Fibroblast of lung (primary cell): ENCODE measurements around the gene AURKB. TPM values are rescaled to one million over a fixed set of nuclear protein-coding genes. Genes with fewer than 3 reads are reported as not detected.

ENCODE experiments used
- DNase-seq, 2 donors: peaks; one replicate each; pipeline versions ENCODE4 v3.0.0 to v3.0.0-alpha.2; 2010; ENCODE audit warnings: low read depth in 2 of 2
- H2AFZ ChIP-seq: 2 replicates; pipeline ENCODE4 v1.5.1; 2012; ENCODE audit warnings: low read length, control low read depth, inconsistent platforms
- H3K27ac ChIP-seq: 2 replicates; pipeline ENCODE4 v1.5.1; 2011; ENCODE audit warnings: low read length, control low read depth; ENCODE audit not compliant: insufficient read depth
- H3K27me3 ChIP-seq: 2 replicates; pipeline ENCODE4 v1.5.1; 2011; ENCODE audit warnings: mild to moderate bottlenecking, low read length; ENCODE audit not compliant: control insufficient read depth, insufficient read depth
- H3K36me3 ChIP-seq: 2 replicates; pipeline ENCODE4 v1.5.1; 2011; ENCODE audit warnings: low read length; ENCODE audit not compliant: control insufficient read depth, insufficient read depth
- H3K4me1 ChIP-seq: 2 replicates; pipeline ENCODE4 v1.5.1; 2011; ENCODE audit warnings: low read length; ENCODE audit not compliant: control insufficient read depth, insufficient read depth; ENCODE audit errors: extremely low read depth
- H3K4me2 ChIP-seq: 2 replicates; pipeline ENCODE4 v1.5.1; 2011; ENCODE audit warnings: low read length, control low read depth; ENCODE audit not compliant: insufficient read depth; ENCODE audit errors: extremely low read depth
- H3K4me3 ChIP-seq, 4 experiments: fragments of 200-600 bp in 1 of 4; sonication (generic) in 1 of 4; replicated peaks in 1 of 4; 2 replicates each; pipeline ENCODE4 v1.5.1; 2011 to 2016; ENCODE audit warnings: low read length in 4 of 4, low read depth in 3 of 4, mild to moderate bottlenecking in 3 of 4, control low read depth in 2 of 4, inconsistent platforms in 1 of 4, mixed read lengths in 1 of 4; ENCODE audit not compliant: insufficient read depth in 1 of 4; ENCODE audit errors: control extremely low read depth in 1 of 4
- H3K79me2 ChIP-seq: 2 replicates; pipeline ENCODE4 v1.5.1; 2012; ENCODE audit warnings: mild to moderate bottlenecking, low read length, inconsistent platforms; ENCODE audit not compliant: control insufficient read depth, insufficient read depth
- H3K9ac ChIP-seq: 2 replicates; pipeline ENCODE4 v1.5.1; 2011; ENCODE audit warnings: mild to moderate bottlenecking, low read length, control low read depth; ENCODE audit not compliant: insufficient read depth
- H3K9me3 ChIP-seq: 2 replicates; pipeline ENCODE4 v1.5.1; 2012; ENCODE audit warnings: low read depth, low read length; ENCODE audit not compliant: control insufficient read depth, insufficient read depth
- H4K20me1 ChIP-seq: 2 replicates; pipeline ENCODE4 v1.5.1; 2011; ENCODE audit warnings: low read length; ENCODE audit not compliant: control insufficient read depth, insufficient read depth; ENCODE audit errors: extremely low read depth
- EZH2 ChIP-seq: IDR thresholded peaks from 2 replicates; pipeline ENCODE4 v1.5.1; 2012; ENCODE audit warnings: low read length, control low read depth, mild to moderate bottlenecking; ENCODE audit errors: missing control alignments
- polyA plus RNA-seq, 2 donors: library from polyadenylated mRNA; depleted of rRNA in 1 of 2; stranded (reverse) in 1 of 2; unstranded in 1 of 2; fragments of >200 nt; gene quantifications; 2 replicates each; pipeline ENCODE4 v1.2.1, GENCODE V29; 2011 to 2012; ENCODE audit warnings: missing spikeins in 1 of 2
- total RNA-seq: library from RNA; depleted of rRNA; stranded (reverse); fragments of >200 nt; gene quantifications from 2 replicates; pipeline ENCODE4 v1.2.1, GENCODE V29; 2014
- TF ChIP-seq, protein P1 (sequence below), 2 donors: IDR thresholded peaks in 1 of 2; conservative IDR thresholded peaks in 1 of 2; 1 replicate in 1 of 2; 2 replicates in 1 of 2; pipeline ENCODE4 v1.5.1; 2011 to 2012; ENCODE audit warnings: low read length in 2 of 2, control low read depth in 1 of 2, inconsistent platforms in 1 of 2, low read depth in 1 of 2, mild to moderate bottlenecking in 1 of 2

AURKB gene
- total and polyA plus RNA-seq, 2 donors (not counting 1 experiment from before 2014, with no cell fraction given): 7.5 to 8.4 TPM

DNA sequence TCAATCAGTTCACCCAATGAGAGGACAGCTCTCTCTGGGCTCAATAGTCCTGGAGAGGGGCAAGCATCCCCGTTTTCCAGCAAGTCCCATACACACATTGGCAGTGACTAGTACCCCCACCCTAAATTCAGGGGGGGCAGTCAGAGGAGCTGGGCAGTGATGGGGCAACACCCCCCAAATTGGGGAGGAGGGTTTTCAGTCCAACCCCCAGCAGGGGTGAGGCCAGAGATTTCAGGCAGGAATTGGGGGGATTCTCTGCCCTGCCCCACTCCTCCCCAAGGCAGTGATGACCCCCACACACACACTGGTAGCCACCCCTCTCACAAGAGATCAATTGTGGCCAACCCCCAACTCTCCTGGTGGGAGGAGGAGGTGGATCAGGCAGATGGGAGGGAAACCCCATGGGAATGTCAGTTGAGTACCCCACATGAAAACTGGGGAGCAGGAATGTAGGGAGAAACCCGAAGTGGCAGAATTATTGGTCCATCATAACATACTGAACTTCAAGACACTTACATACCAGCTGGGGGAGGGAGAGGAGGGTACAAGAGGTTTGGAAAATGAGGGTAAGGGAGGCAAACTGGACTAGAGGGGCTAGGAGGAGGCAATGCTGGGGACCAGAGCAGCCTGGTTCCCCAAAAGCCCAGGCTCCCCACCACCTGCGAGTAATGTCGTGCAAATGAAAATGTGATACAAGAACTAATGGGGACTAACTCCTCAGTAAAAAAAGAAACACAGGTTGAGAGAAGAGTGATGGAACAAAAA lies 50.7 kb downstream of the AURKB start:
- H3K36me3 ChIP-seq: peaks cover 12% of the 10 kb centered on the region
- no peaks in the 10 kb centered on the region for H3K27me3 ChIP-seq
- peaks cover 43% of the 10 kb centered on the region for H3K4me1 ChIP-seq
- H3K27ac ChIP-seq: no peak overlapping the region
- DNase-seq: no peak
- no peaks in the 10 kb centered on the region for H3K9me3 ChIP-seq
- TF ChIP-seq, protein P1, sequence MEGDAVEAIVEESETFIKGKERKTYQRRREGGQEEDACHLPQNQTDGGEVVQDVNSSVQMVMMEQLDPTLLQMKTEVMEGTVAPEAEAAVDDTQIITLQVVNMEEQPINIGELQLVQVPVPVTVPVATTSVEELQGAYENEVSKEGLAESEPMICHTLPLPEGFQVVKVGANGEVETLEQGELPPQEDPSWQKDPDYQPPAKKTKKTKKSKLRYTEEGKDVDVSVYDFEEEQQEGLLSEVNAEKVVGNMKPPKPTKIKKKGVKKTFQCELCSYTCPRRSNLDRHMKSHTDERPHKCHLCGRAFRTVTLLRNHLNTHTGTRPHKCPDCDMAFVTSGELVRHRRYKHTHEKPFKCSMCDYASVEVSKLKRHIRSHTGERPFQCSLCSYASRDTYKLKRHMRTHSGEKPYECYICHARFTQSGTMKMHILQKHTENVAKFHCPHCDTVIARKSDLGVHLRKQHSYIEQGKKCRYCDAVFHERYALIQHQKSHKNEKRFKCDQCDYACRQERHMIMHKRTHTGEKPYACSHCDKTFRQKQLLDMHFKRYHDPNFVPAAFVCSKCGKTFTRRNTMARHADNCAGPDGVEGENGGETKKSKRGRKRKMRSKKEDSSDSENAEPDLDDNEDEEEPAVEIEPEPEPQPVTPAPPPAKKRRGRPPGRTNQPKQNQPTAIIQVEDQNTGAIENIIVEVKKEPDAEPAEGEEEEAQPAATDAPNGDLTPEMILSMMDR (conservative IDR thresholded peaks at IDR 0.05 in 1 of 2, IDR thresholded peaks at IDR 0.05 in 1 of 2; ENCODE audit: low read depth in 1 of 2, low read length in 2 of 2): no peak
- TF ChIP-seq EZH2: no peak
- H2AFZ ChIP-seq: no peak overlapping the region
- no peak overlapping the region for H3K4me3 ChIP-seq
- no peak overlapping the region for H3K9ac ChIP-seq
- H3K79me2 ChIP-seq: peaks cover 18% of the 10 kb centered on the region
- no peaks in the 10 kb centered on the region for H4K20me1 ChIP-seq
- no peak overlapping the region for H3K4me2 ChIP-seq

DNA sequence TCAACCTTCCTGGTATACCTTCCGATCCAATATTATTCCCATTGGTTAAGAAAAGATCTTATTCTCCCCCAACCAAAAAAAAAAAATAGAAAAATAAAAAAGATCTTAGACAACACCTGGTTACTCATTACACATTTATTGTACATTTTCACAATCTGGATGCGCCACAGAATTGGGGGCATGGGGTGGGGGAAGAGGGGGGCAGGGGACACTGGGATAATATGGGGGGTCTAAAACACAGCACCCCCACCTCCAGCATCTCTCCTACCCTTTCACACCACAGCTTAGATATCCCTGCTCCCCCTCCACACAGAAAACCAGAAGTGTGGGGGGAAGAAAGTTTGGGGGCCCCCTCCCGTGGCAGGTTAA lies 51.4 kb downstream of the AURKB start:
- Histone ChIP-seq H3K27ac (no peak overlapping the region), H3K9me3 (no peaks in the 10 kb centered on the region), H4K20me1 (no peaks in the 10 kb centered on the region), H3K79me2 (peaks cover 18% of the 10 kb centered on the region), H3K9ac (no peak overlapping the region), H3K27me3 (no peaks in the 10 kb centered on the region), H2AFZ (no peak overlapping the region), H3K36me3 (peaks cover 12% of the 10 kb centered on the region), H3K4me2 (no peak overlapping the region), H3K4me1 (peaks cover 39% of the 10 kb centered on the region), H3K4me3 (no peak overlapping the region)
- no peak for DNase-seq
- TF ChIP-seq, protein P1 (conservative IDR thresholded peaks at IDR 0.05 in 1 of 2, IDR thresholded peaks at IDR 0.05 in 1 of 2; ENCODE audit: low read depth in 1 of 2, low read length in 2 of 2): no peak
- no peak for TF ChIP-seq EZH2

DNA sequence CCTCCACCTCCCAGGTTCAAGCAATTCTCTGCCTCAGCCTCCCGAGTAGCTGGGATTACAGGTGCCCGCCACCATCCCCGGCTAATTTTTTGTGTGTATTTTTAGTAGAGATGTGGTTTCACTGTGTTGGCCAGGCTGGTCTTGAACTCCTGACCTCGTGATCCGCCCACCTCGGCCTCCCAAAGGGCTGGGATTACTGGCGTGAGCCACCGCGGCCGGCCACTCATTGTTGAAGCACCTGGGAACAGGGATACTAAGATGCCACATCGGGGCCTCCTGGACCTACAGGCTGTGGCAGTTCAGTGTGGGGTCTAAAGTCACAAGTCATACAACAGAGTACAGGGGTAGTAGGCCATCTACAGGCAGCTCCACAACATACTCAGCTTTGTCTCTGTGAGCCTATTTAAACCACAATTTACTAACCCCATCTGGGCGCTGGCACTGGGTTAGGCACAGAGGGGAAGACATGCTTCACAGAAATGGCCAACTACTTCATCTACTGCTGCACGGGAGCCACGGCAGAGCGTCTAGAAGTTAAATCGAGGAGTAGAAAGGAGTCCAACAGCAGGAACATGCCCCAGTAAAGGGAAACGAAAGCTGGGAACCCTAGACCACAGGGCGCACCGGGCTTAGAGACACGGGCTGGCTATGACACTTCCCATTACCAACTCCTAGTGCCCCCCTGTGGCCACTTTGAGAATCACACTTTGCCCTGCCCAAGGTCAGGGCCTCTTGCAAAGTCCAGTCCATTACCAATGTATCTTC lies 51.9 kb downstream of the AURKB start:
- peak; percentile 71 to 92 for DNase-seq

More for the DNA sequence above, 51.9 kb downstream of the AURKB start:
- H3K79me2 ChIP-seq: peaks cover 18% of the 10 kb centered on the region
- peak overlapping the region; percentile 46 for H3K27ac ChIP-seq
- H3K4me1 ChIP-seq: peaks cover 34% of the 10 kb centered on the region
- peak overlapping the region; percentile 61 for H3K4me2 ChIP-seq
- no peaks in the 10 kb centered on the region for H3K9me3 ChIP-seq
- TF ChIP-seq, protein P1 (conservative IDR thresholded peaks at IDR 0.05 in 1 of 2, IDR thresholded peaks at IDR 0.05 in 1 of 2; ENCODE audit: low read depth in 1 of 2, low read length in 2 of 2): peak; percentile 74 to 91
- TF ChIP-seq EZH2: no peak
- H3K9ac ChIP-seq: no peak overlapping the region
- peak overlapping the region in 1 of 4 experiments; percentile 29 for H3K4me3 ChIP-seq
- H3K36me3 ChIP-seq: peaks cover 12% of the 10 kb centered on the region
- H4K20me1 ChIP-seq: no peaks in the 10 kb centered on the region
- H2AFZ ChIP-seq: no peak overlapping the region
- H3K27me3 ChIP-seq: no peaks in the 10 kb centered on the region
